NCI-H2107 treated with DMSO at 0.1 percent for 48 hours (cell line): ENCODE measurements around the gene DUSP11.
"Not testable (repeated sequence)": the region's sequence is repeated elsewhere in the genome, so short reads cannot be mapped to it uniquely, and the experiment has no call there.

Experiments used
- DNase-seq: peaks from one replicate; lab custom pipeline; 2025; ENCODE audit not compliant: unreplicated experiment; lab: John Stamatoyannopoulos, UW

DUSP11 gene

DNA sequence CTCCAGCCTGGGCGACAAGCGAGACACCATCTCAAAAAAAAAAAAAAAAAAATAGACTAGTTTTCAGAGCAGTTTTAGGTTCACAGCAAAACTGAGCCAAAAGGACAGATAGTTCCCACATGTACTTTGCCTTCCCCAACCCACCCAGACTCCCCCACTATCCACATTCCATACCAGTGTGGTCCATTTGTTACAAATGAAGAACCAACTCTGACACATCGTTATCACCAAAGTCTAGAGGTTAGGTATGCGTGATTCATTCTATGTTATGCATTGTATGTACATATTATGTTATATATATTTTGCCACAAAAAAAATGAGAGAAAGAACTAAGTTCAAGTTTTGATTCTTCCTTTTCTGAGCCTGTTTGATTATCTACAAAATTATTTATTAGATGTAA lies 3.5 kb downstream of the DUSP11 start:
- DNase-seq, result no peak

DNA sequence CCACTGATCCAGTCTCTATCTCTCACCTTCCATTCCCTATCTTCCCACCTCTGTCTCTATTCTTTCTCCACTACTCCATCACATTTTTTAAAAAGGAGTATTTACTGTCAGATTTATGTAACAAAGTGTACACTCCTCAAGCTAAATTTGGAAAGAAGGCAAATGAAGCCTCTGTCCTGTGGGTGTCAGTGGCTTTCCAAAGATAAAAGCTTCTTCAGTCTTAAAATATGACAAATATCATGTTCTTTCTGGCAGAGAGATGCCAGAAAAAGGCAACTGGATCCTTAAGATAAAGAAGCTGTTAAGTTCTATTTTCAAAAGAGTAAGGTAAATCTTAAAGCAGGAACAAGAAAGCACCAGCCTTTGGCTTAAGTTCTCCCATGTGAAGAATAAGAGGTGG lies 7.1 kb downstream of the DUSP11 start:
- no peak for DNase-seq

GRCh38 chr2:73770725-73771124 lies 9.2 kb downstream of the DUSP11 start:
- DNase-seq, result no peak

DNA sequence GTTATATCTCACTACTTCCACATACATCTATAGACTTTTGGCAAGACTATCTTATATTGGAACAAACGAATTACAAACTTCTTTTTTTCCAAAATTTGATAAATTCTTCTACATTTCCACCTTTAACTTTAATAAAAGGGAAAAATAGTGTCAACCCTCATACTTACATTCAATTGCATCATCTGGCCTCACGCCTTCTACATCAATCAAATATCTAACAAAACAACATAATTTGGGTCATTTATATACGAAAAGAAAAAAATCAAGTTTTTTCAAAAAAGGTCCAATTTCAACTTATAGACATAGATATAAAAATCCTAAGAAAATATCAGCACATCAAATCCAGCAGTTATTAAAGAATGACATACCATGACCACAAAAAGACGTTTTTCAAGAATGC lies 12.9 kb downstream of the DUSP11 start:
- DNase-seq, result no peak

DNA sequence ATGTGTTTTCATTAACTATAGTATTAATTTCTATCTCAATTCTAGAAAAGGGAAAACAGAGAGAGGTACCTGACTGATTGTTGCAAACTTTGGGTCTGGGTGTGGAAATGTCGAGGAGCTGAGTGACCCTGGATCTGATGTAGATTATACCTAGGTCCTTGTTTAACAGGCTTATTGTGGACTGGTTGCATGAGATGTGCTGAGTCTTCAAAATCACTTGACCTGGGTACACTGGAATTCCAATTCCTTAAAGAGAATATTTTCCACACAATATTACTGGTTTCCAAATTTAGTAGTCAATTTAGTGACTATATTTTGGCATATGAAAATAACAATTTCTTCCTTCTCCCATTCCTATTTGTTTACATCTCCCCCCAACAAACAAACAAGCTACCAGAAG lies 13.6 kb downstream of the DUSP11 start:
- DNase-seq, result no peak

DNA sequence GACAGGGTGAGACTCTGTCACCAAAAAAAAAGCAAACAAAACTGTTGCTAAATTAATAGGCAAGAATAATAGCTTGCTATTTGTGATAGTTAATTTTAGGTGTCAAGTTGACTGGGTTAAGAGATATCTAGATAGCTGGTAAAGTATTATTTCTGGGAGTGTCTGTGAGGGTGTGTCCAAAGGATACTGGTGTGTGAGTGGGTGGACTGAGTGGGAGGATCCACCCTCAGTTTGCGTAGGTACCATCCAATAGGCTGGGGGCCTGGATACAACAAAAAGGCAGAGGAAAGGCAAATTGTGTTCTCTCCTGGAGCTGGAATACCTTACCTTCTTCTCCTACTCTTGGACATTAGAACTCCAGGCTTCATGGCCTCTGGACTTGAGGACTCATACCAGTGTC lies 15.0 kb downstream of the DUSP11 start:
- no peak for DNase-seq

GRCh38 chr2:73762571-73762970 lies 17.3 kb downstream of the DUSP11 start:
- DNase-seq, result no peak

GRCh38 chr2:73759904-73760303 lies 20.0 kb downstream of the DUSP11 start:
- no peak for DNase-seq

- DNase-seq, result no peak
Observed at GRCh38 chr2:73759285-73759764, 20.6 kb downstream of the DUSP11 start.

GRCh38 chr2:73754332-73754731 lies 25.6 kb downstream of the DUSP11 start:
- DNase-seq, result not testable (repeated sequence)

DNA sequence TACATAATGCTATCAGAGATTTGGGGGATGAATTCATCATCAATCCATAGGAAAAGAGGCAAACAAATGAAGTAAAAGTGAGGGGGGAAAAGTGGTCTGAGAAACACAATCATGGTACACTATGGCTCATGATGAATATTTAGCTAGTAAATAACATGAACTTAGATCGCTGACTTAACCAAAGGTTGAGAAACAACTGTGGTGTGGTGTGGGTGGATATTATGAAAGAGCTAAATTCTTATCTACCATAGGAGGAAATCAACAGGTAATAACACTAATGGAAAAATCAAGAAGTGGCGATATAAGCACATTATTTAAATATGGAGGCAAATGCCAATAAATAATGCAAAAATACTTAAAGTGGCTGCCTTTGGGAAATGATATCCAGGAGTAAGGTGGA lies 30.6 kb downstream of the DUSP11 start:
- DNase-seq, result no peak

DNA sequence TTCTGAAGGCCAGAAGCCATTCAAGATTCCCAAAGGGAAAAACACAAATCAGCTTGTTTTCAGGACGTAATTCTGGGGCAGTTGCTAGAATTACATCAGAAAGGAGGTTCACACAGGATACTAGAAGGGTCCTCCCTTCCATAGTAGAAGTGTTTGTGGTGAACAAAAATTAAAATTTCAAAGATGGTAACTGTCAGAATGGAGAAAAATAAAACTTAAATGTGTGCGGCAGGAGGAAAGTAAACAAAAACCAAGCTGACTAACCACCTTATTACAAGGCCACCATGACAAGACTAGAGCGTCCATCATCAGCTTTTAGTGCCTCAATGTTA lies 33.1 kb downstream of the DUSP11 start:
- no peak for DNase-seq

GRCh38 chr2:73746015-73746876 lies 33.7 kb downstream of the DUSP11 start:
- DNase-seq, result no peak

- DNase-seq, result no peak
Observed at GRCh38 chr2:73740767-73741166, 39.1 kb downstream of the DUSP11 start.

DNA sequence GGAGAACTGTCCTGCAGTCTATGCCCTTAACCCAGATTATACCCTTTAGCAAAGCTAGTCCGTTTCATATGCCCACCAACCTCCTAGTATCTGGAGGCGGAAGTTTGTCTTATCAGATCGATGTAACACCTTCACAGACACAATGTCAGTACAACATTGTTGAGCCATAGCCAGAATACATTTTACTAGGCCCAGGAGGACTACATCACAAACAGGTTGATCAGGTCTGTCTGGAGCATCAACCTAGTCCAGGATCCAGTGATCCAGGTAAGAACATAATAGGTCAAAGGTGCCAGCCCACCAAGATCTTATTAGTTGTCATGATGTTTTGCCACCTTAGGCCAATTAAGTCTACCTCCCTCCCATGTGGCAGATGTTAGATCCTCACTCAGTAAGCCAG lies 40.8 kb downstream of the DUSP11 start:
- DNase-seq, result no peak

DNA sequence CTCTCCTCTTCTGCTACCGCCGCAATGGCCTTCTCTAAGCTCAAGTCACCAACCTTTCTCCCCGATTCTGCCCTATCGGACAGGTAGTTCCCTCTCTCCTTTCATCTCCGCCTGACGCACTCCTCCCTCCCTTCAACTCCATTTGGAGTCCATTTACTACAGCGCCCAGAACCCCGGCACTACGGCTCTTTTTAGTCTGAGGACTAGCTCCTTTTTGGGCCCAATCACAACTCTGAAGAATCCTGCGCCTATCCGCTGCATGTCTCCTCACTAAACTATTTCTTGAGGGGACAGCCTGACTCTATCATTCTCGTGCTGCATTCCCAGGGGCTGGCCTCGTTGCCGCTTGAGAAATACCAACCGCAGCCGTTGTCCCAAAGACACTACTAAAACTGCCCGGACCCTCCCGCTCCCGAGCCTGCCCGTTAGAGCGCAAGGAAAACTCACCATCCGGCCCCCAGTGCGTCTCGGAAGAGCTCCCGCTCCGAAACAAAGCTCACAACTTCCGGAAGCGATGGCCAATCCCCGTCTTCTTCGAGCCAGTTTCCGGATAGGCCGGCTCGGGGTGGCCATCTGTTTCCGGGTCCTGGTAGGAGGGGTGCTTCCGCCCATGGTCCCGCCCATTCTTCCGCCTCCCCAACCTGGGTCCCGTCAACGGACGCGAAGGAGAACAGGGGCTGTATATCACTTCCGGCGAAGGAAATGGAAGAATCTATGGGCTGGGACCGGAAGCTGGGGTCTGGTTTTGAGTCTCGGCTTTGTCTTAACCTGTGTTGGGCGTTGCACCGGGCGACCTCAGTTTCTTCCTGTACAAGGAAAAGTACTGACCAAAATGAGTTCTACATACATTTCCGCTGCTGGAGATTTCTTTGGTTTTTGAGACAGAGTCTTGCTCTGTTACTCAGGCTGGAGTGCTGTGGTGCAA lies 42.8 kb downstream of the DUSP11 start, which contains the start of gene TPRKB:
Gene TPRKB, minus strand, starts transcription at position 491 of the 925 bp plus-strand sequence. CDS start 2,776 bp downstream, outside the sequence.
- DNase-seq, result peak; percentile 91

DNA sequence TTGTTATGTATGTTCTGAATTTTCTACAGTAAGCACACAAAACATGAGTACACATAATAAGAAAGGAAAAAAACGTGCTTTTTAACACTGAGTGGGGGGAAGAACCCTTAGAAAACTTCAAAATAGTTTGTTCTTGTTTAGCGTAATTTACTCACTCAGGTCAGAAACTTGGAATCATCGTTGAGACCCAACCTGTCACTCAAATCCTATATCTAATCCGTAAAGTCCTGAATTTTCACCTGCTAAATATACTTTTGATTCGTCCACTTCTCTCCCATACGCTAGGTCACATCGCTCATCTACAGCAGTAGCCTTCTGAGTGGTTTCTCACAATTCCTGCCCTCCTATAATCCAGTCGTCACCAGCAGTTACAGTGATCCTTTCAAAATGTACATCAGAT lies 43.5 kb downstream of the DUSP11 start:
- DNase-seq, result no peak

DNA sequence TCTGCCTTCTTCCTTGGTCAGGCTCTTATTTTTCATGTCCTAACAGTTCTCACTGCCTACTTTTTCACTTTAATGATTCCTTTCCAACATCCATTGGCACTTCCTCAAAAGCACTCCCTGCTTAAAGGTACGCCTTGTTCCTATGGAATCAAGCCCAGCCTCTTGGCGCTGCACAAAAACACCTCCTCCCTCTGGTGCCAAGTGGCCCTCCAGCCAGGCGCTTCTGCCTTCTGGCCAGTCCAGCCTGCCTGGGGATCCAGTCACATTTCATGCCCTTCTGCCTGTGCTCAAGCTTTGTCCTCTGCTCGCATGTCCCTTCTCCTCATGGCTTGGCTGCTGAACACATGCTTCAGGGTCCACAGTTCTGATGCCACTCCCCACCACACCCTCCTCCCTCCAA lies 49.1 kb downstream of the DUSP11 start:
- no peak for DNase-seq

DNA sequence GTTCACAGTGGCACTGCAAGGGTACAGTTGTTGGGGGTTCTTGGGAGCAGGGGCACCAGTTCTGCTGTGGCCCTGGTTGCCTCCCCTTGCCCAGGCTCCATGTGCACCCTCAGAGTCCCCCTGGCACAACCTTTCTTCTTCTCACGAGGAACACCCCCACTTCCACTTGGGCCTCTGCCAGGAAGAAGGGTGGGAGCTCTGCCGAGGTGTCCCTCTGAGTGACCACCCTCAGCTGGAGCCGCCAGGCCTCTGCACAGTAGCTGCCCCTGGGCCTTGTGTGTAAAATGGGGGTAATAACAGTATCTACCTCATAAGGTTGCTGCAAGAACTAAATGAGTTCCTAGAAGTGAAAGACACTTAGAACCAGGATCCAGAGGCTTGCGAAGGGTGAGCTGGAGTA lies 51.2 kb downstream of the DUSP11 start:
- DNase-seq, result no peak

DNA sequence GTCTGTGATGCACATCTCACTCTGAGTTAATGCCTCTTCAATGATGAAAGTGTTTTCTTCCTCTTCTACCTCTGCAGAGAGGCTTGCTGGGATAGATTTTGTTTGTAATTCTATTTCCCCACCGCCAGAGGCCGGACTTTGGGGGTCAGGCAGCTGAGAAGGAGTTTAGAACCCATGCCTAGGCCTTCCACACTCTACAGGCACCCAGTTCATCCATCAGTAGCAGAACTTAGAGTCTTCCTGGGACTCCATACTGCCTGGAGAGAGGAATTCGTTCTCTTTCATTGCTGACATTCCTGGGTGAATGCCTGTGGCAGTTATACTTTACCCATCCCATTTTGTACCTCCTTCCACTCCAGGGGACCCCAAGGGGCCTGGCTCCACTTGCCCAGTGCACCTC lies 51.9 kb downstream of the DUSP11 start:
- no peak for DNase-seq

GRCh38 chr2:73726657-73727056 lies 53.2 kb downstream of the DUSP11 start:
- DNase-seq, result not testable (repeated sequence)
